ENCODE data around the gene GNG7.

DNA sequence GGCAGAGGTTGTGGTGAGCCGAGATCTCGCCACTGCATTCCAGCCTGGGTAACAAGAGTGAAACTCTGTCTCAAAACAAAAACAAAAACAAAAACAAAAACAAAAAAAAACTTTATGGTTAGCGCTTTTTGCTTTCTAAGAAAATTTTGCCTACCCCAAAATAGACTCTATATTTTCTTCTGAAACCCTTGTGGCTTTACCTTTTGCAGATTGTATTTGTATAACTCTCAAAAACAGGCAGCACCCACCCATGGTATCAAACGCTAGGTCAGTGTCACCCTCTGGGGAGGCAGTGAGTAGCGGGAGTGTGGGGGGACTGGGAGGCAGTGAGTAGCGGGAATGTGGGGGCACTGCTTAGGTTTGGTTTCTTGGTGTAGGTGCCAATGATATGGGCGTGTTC, 44.9 kb upstream of the GNG7 start:
- TF ChIP-seq, protein P1, sequence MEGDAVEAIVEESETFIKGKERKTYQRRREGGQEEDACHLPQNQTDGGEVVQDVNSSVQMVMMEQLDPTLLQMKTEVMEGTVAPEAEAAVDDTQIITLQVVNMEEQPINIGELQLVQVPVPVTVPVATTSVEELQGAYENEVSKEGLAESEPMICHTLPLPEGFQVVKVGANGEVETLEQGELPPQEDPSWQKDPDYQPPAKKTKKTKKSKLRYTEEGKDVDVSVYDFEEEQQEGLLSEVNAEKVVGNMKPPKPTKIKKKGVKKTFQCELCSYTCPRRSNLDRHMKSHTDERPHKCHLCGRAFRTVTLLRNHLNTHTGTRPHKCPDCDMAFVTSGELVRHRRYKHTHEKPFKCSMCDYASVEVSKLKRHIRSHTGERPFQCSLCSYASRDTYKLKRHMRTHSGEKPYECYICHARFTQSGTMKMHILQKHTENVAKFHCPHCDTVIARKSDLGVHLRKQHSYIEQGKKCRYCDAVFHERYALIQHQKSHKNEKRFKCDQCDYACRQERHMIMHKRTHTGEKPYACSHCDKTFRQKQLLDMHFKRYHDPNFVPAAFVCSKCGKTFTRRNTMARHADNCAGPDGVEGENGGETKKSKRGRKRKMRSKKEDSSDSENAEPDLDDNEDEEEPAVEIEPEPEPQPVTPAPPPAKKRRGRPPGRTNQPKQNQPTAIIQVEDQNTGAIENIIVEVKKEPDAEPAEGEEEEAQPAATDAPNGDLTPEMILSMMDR (conservative IDR thresholded peaks at IDR 0.05) = no peak
- no peak for TF ChIP-seq ZFX (IDR thresholded peaks at IDR 0.05)

Measured in C4-2B (cell line).